HEK293 (cell line): ENCODE measurements around the gene BAD.

Experiments
- CTCF ChIA-PET: fragments of 350-600 bp; formaldehyde crosslinking; extraction: SDS; loops from one replicate; lab custom pipeline; 2021; ENCODE audit warnings: antibody characterized with exemption; lab: Yijun Ruan, JAX
- POLR2A ChIA-PET: fragments of 300-600 bp; formaldehyde crosslinking; extraction: SDS; loops from one replicate; lab custom pipeline; 2020; ENCODE audit warnings: antibody characterized with exemption, inconsistent platforms; lab: Yijun Ruan, JAX
- H3K27ac ChIP-seq: fragments of 200-500 bp; sonication (Bioruptor generic); 2 replicates; pipeline ENCODE4 v1.5.1; 2014; ENCODE audit warnings: low read depth, low read length, control low read depth, inconsistent platforms; ENCODE audit errors: extremely low read depth
- H3K36me3 ChIP-seq, 2 experiments: fragments of 200-500 bp in 1 of 2; sonication (Bioruptor generic) in 1 of 2; 1 replicate in 1 of 2; 2 replicates in 1 of 2; pipeline ENCODE4 v1.5.1; 2014 to 2017; ENCODE audit warnings: inconsistent platforms in 2 of 2, low read length in 2 of 2; ENCODE audit not compliant: control insufficient read depth in 2 of 2, insufficient read depth in 1 of 2
- H3K4me1 ChIP-seq: fragments of 200-500 bp; sonication (Bioruptor generic); 2 replicates; pipeline ENCODE4 v1.5.1; 2014; ENCODE audit warnings: mild to moderate bottlenecking, low read length, inconsistent platforms; ENCODE audit not compliant: control insufficient read depth, insufficient read depth
- H3K4me3 ChIP-seq: 2 replicates; pipeline ENCODE4 v1.5.1; 2011; ENCODE audit warnings: low read depth, mild to moderate bottlenecking, control low read depth, low read length, moderate library complexity
- H3K9me3 ChIP-seq: fragments of 200-500 bp; sonication (Bioruptor generic); 2 replicates; pipeline ENCODE4 v1.5.1; 2014; ENCODE audit warnings: low read depth, low read length, inconsistent platforms; ENCODE audit not compliant: control insufficient read depth, insufficient read depth
- EGR2 ChIP-seq: fragments of 450-650 bp; formaldehyde crosslinking; IDR thresholded peaks from 2 replicates; pipeline ENCODE4 v1.5.1; 2016; ENCODE audit warnings: low read depth, missing biosample characterization, missing genetic modification characterization
- GLIS1 ChIP-seq: fragments of 450-650 bp; formaldehyde crosslinking; IDR thresholded peaks from 2 replicates; pipeline ENCODE4 v1.5.1; 2016; ENCODE audit warnings: missing biosample characterization, missing genetic modification characterization
- GLIS2 ChIP-seq: fragments of 450-650 bp; formaldehyde crosslinking; IDR thresholded peaks from 2 replicates; pipeline ENCODE4 v1.5.1; 2016; ENCODE audit warnings: missing biosample characterization, missing genetic modification characterization
- PRDM1 ChIP-seq: fragments of 450-650 bp; formaldehyde crosslinking; IDR thresholded peaks from 2 replicates; pipeline ENCODE4; 2016; ENCODE audit warnings: missing biosample characterization, missing genetic modification characterization
- REST ChIP-seq: fragments of 450-650 bp; formaldehyde crosslinking; IDR thresholded peaks from 2 replicates; pipeline ENCODE4 v1.5.1; 2016; ENCODE audit warnings: missing biosample characterization, missing genetic modification characterization
- ZBTB11 ChIP-seq: fragments of 450-650 bp; formaldehyde crosslinking; conservative IDR thresholded peaks from 2 replicates; pipeline ENCODE4 v1.5.1; 2016; ENCODE audit warnings: low read depth, missing biosample characterization, missing genetic modification characterization
- ZFHX2 ChIP-seq: fragments of 450-650 bp; formaldehyde crosslinking; conservative IDR thresholded peaks from 2 replicates; pipeline ENCODE4 v1.5.1; 2016; ENCODE audit warnings: missing biosample characterization, missing genetic modification characterization
- ZIC2 ChIP-seq: fragments of 450-650 bp; formaldehyde crosslinking; IDR thresholded peaks from 2 replicates; pipeline ENCODE4 v1.5.1; 2016; ENCODE audit warnings: missing biosample characterization, missing genetic modification characterization
- ZNF23 ChIP-seq: fragments of 450-650 bp; formaldehyde crosslinking; IDR thresholded peaks from 2 replicates; pipeline ENCODE4 v1.5.1; 2016; ENCODE audit warnings: missing biosample characterization, missing genetic modification characterization, borderline replicate concordance
- ZNF350 ChIP-seq: fragments of 450-650 bp; formaldehyde crosslinking; IDR thresholded peaks from 2 replicates; pipeline ENCODE4 v1.5.0; 2017; ENCODE audit warnings: missing biosample characterization, mild to moderate bottlenecking, missing genetic modification characterization
- ZNF354C ChIP-seq: fragments of 450-650 bp; formaldehyde crosslinking; IDR thresholded peaks from 2 replicates; pipeline ENCODE4 v1.5.1; 2016; ENCODE audit warnings: missing biosample characterization, missing genetic modification characterization, low read depth, borderline replicate concordance
- ZNF37A ChIP-seq: fragments of 450-650 bp; IDR thresholded peaks from 2 replicates; pipeline ENCODE4 v1.5.1; 2018; ENCODE audit warnings: missing biosample characterization, missing genetic modification characterization
- ZNF449 ChIP-seq: fragments of 450-650 bp; formaldehyde crosslinking; IDR thresholded peaks from 2 replicates; pipeline ENCODE4 v1.5.1; 2017; ENCODE audit warnings: missing biosample characterization, mild to moderate bottlenecking, missing genetic modification characterization, moderate library complexity
- ZSCAN4 ChIP-seq: fragments of 450-650 bp; formaldehyde crosslinking; IDR thresholded peaks from 2 replicates; pipeline ENCODE4 v1.5.1; 2017; ENCODE audit warnings: missing biosample characterization, missing genetic modification characterization

Gene BAD

GRCh38 chr11:64322925-64323260 is 38.4 kb upstream of the BAD start:
- POLR2A ChIA-PET, result no interaction called here
- peaks cover 0 to 38% of the 10 kb centered on the region in 2 experiments; a peak in 1 of 3 replicates for H3K36me3 ChIP-seq
- no peak overlapping the region for H3K27ac ChIP-seq
- H3K9me3 ChIP-seq, result no peaks in the 10 kb centered on the region
- TF ChIP-seq ZNF23 (tag by site-specific recombination), result no peak
- TF ChIP-seq ZNF354C (tag by site-specific recombination), result no peak
- TF ChIP-seq ZSCAN4, result no peak
- TF ChIP-seq ZNF350 (tag by site-specific recombination), result no peak
- TF ChIP-seq ZBTB11, result no peak
- no peak for TF ChIP-seq ZFHX2 (tag by site-specific recombination)
- TF ChIP-seq GLIS2, result 0 out of 2 replicates have a peak, but pooled peaks have one; percentile 18
- TF ChIP-seq ZIC2 (tag by site-specific recombination), result peak; percentile 80
- TF ChIP-seq, all 188 proteins: peak for 2
- CTCF ChIA-PET, result interaction anchor here (0.6 to 2.9 kb wide), 6 partner anchors 9 to 78 kb away, joined by 3 to 10 read pairs (median 4); no protein-coding TSS in a partner anchor
- Histone ChIP-seq H3K4me3 (no peak overlapping the region), H3K4me1 (no peaks in the 10 kb centered on the region)

- H3K4me3 ChIP-seq, result no peak overlapping the region
- POLR2A ChIA-PET, result interaction anchor here (1.0 kb wide), 1 partner anchor 12 kb away, joined by 6 read pairs; no protein-coding TSS in a partner anchor
- TF ChIP-seq REST, result no peak
- TF ChIP-seq ZNF449, result 0 out of 2 replicates have a peak, but pooled peaks have one; percentile 33
- CTCF ChIA-PET, result interaction anchor here (0.6 to 2.9 kb wide), 3 partner anchors 10 to 33 kb away, joined by 6 to 10 read pairs (median 6); no protein-coding TSS in a partner anchor
- no peak overlapping the region for H3K27ac ChIP-seq
- H3K4me1 ChIP-seq, result no peaks in the 10 kb centered on the region
- H3K9me3 ChIP-seq, result no peaks in the 10 kb centered on the region
- peaks cover 0 to 38% of the 10 kb centered on the region in 2 experiments; a peak in 1 of 3 replicates for H3K36me3 ChIP-seq
Observed at GRCh38 chr11:64321533-64321932, 37.1 kb upstream of the BAD start.

- Histone ChIP-seq H3K9me3 (no peaks in the 10 kb centered on the region), H3K4me3 (no peak overlapping the region), H3K27ac (no peak overlapping the region), H3K4me1 (no peaks in the 10 kb centered on the region), H3K36me3 (peaks cover 0 to 43% of the 10 kb centered on the region in 2 experiments; a peak in 1 of 3 replicates)
- ChIA-PET CTCF (no interaction called here), POLR2A (interaction anchor here (0.6 kb wide), 1 partner anchor 163 kb away, joined by 3 read pairs; no protein-coding TSS in a partner anchor)
- TF ChIP-seq ZNF37A (no peak), GLIS1 (tag by site-specific recombination) (peak; percentile 46), EGR2 (tag by site-specific recombination) (peak; percentile 42; the same call in 1 of the 2 replicates), PRDM1 (tag by site-specific recombination) (peak; percentile 99)
Observed at GRCh38 chr11:64321026-64321425, 36.6 kb upstream of the BAD start.
